GM19328 (cell line): ENCODE results near the gene CENPT.

ENCODE experiments used
- ATAC-seq: cut with Tn5 transposase; IDR thresholded peaks from one replicate; pipeline ENCODE4 v1.9.1; 2021; ENCODE audit warnings: mild to moderate bottlenecking, moderate library complexity; ENCODE audit not compliant: unreplicated experiment

CENPT gene

GRCh38 chr16:67847064-67847861 lies at the start of gene CENPT:
Gene CENPT (minus strand): TSS chr16:67847693. CDS start chr16:67833859, 13,834 bp downstream.
- ATAC-seq, result peak; percentile 27

DNA sequence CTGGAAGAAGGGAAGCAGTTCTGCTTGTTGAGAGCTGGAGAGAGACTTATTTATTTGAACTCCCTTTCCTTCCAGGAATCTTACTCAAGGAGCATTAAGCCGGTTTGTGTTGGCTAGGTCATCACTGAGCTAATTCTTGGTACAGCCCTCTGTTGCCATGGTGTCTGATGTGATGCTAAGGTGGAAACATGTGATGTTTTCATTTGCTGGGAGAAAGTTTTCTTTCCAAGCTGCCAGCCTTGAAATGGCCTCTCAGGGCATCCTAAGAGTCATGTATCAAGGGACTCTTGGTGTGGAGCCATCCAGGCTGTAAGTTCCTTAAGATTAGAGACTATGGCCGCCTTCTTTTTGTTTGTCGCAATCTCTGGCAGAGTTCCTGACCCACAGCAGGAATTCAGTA lies 49.7 kb upstream of the CENPT start:
- ATAC-seq, result no peak

DNA sequence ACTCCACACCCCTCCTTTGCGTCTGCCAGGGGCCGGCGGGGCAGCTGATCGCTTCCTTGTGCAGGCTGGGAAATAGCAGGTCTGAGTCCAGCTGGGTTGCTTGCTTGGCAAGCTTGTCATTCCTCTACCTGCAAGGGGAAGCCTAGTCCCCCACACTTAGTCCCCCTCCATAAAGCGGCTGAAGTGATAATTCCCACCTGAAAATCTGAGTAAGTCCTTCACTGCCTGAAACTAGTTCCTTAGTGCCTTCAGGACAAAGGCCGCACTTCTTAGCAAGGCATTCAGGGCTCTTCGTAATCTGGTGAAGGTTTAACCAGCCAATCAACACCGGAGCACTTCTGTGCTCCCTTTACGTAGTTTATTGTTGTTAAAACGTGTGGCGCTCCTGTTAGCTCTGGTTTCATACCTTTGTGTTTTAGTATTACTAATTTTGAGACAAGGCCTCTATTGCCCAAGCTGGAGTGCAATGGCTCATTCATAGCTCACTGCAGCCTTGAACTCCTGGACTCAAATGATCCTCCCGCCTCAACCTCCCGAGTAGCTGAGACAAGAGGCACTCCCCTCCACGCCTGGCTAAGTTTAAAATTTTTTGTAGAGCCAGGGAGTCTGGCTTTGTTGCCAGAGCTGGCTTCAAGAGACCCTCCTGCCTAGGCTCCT lies 46.4 kb upstream of the CENPT start:
- ATAC-seq, result no peak

DNA sequence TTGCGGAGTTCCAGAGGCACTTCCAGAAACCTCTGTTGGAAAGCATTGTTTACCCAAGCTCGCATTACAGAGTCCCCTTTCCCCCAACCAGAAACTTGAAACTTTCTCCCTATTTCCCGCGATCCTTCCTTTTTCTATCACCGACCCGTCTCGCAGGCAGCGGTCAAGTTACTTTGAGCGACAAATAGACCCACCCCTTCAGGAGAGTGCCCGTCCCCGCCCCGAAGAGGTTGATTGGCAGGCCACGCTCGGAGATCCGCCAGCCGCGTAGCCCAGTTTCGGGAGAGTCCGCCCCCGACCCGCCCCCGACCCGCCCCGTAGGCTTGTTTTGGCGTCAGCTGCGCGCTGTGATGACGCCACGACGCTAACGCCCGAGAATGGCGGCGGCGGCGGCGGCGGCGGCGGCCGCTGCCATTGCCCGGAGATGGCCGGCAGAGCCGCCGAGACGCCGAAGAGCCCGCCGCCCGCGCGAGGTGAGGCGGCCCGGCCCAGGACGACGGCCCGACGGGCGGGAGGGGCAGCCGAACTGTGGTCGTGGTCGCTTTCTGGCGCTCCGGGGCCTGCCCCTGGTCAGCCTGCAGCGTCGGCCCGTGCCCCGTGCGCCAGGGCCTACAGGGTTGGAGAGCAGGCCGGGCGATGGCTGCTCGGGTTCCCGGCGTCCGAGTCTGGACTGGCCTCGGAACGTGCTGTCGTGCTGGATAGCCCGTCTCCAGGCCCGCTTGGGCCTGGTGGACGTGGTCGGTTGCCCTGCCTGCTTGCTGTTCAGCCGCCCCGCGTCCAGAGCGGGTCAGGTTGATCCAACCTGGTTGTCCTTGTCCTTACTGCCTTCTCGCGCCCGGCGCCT lies 45.6 kb upstream of the CENPT start, which contains the start of gene PSKH1:
TSS of gene PSKH1 (plus strand) at position 356 of the 844 bp plus-strand sequence. CDS start 15,496 bp downstream, outside the sequence.
- ATAC-seq, result peak; percentile 82

DNA sequence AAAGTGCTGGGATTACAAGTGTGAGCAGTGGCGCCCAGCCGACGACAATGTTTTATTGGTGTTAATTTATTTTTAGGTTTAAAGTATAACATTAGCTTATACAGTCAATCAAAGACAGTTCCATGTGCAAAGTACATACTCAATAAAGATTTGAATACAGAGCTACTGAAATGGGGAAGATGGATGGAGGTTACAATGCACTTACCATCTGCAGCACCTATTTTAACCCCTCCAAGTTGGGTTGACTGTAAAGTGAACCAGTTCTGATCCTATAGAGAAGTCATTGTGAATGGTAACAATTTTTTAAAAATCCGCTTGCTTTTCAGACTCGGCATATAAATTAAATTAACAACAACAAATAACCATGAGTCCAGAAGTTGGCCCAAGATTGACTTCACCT lies 44.9 kb upstream of the CENPT start:
- no peak for ATAC-seq

GRCh38 chr16:67888331-67888730 lies 40.8 kb upstream of the CENPT start:
- ATAC-seq, result no peak

GRCh38 chr16:67886387-67886786 lies 38.9 kb upstream of the CENPT start:
- no peak for ATAC-seq

GRCh38 chr16:67885976-67886375 lies 38.5 kb upstream of the CENPT start:
- ATAC-seq, result no peak

DNA sequence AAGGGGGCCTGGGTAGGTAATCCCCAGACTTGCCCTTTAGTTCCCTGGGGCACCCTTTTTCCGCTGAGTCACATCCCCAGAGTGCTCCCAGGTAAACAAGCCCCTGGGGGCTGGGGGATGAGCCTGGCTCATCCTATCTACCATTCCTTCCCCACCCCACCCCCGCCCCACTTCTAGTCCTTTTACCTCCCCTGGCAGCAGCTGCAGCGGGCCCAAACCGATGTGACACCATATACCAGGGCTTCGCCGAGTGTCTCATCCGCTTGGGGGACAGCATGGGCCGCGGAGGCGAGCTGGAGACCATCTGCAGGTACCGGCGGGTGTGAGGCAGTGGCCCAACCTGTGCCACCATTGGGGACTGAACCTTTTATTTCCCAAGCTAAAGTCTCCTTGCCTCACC lies 38.1 kb upstream of the CENPT start:
- ATAC-seq, result no peak

DNA sequence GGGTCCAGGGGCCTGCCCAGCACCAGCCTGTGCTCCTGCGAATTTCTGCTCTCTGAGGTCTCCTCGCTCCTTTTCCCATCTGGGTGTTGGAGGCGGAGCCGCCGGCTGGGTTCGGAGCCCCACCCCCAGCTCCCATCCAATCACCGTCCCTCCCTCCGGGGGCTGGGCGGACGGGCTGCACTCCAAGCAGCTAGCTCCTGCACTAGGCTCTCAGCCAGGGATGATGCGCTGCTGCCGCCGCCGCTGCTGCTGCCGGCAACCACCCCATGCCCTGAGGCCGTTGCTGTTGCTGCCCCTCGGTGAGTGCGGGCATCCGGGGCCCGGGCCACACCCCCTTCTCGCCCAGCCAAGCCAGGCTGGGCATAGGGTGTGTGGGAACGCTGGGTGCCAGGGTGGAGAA lies 37.2 kb upstream of the CENPT start, which contains the start of gene NRN1L:
TSS of gene NRN1L (plus strand) at position 202 of the 400 bp plus-strand sequence. CDS start at position 221, 19 bp downstream.
- ATAC-seq, result no peak

DNA sequence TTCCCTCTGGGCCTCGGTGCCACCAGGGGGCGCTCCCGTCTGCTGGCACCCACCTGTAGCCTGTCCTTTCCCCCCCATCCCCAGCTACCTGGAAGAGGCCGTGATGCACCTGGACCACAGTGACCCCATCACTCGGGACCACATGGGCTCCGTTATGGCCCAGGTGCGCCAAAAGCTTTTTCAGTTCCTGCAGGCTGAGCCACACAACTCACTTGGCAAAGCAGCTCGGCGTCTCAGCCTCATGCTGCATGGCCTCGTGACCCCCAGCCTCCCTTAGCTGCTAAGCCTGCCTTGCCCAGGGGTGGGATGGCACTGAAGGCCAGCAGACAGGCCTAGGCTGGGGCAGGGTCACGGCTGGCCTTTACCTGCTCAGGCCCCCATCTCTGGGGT lies 36.4 kb upstream of the CENPT start:
- ATAC-seq, result no peak

- no peak for ATAC-seq
These were observed 35.8 kb upstream of the CENPT start for GRCh38 chr16:67883146-67883871.

DNA sequence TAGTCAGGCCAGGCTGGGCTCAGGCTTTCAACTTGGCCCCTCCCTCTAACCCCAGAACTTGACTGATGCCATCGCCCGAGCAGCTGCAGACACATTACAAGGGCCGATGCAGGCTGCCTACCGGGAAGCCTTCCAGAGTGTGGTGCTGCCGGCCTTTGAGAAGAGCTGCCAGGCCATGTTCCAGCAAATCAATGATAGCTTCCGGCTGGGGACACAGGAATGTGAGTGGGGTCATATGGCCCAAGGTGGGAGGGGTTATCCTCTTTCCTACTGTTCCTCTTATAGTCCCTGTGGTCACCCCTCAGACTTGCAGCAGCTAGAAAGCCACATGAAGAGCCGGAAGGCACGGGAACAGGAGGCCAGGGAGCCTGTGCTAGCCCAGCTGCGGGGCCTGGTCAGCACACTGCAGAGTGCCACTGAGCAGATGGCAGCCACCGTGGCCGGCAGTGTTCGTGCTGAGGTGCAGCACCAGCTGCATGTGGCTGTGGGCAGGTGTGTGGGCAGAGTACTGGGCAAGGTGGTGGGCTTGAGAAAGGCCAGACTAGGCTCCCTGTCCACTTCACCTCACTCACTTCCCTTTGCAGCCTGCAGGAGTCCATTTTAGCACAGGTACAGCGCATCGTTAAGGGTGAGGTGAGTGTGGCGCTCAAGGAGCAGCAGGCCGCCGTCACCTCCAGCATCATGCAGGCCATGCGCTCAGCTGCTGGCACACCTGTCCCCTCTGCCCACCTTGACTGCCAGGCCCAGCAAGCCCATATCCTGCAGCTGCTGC lies 35.1 kb upstream of the CENPT start:
- ATAC-seq, result no peak

- no peak for ATAC-seq
These were observed 34.2 kb upstream of the CENPT start for GRCh38 chr16:67881621-67882161.

GRCh38 chr16:67880584-67880983 lies 33.1 kb upstream of the CENPT start:
- no peak for ATAC-seq

GRCh38 chr16:67879936-67880335 lies 32.4 kb upstream of the CENPT start:
- ATAC-seq, result no peak

DNA sequence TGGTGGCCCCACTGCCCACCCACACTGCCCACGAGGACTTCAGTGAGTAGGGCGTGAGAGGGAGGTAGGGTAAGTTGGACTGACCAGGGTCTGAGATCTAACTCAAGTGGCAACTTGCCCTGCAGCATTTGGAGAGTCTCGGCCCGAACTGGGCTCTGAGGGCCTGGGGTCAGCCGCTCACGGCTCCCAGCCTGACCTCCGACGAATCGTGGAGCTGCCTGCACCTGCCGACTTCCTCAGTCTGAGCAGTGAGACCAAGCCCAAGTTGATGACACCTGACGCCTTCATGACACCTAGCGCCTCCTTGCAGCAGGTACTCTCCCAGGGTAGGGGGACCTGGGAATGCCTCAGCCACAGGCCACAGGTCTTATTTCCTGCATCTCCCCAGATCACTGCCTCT lies 32.0 kb upstream of the CENPT start:
- ATAC-seq, result no peak

DNA sequence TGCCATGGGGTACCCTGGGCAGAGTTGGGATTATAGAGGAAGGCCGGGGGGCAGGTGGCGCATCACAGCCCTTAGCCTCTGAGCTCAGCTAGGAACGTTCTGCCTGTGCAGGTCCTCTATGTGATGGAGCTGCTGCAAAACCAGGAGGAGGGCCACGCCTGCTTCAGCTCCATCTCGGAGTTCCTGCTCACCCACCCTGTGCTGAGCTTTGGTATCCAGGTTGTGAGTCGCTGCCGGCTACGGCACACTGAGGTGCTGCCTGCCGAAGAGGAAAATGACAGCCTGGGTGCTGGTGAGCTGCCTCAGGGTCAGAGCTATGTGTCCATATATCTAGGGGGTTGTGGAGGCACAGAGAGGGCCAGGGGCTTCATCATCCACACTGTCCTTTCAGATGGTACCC lies 31.4 kb upstream of the CENPT start:
- no peak for ATAC-seq

- ATAC-seq, result no peak
These were observed 30.7 kb upstream of the CENPT start for GRCh38 chr16:67878232-67878631.

DNA sequence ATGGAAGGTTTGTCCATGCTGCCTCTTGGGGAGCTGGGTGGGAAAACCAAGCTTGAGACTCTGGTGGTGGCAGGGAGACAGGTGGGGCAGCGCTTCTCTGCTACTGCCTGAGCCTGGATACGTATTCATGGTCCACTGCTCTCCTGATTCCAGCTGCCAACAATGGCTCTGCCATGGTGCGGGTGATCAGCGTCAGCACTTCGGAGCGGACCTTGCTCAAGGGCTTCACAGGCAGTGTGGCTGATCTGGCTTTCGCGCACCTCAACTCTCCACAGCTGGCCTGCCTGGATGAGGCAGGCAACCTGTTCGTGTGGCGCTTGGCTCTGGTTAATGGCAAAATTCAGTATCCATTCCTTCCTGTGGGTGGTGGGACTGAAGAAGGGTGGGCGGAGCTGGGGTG lies 29.6 kb upstream of the CENPT start:
- ATAC-seq, result no peak
